Ammon's horn (tissue), 1 donor: ENCODE results near the gene SACM1L.
A peak's percentile ranks its signal among the peaks of the same experiment; 100 is the strongest.

Experiments
- DNase-seq: peaks from one replicate; pipeline ENCODE4 v3.0.0-alpha.2; 2016; ENCODE audit warnings: low spot score

SACM1L gene

GRCh38 chr3:45688882-45689786, at the start of gene SACM1L:
Gene SACM1L, plus strand, starts transcription at chr3:45689396. Its CDS starts 70 bp downstream, at chr3:45689466.
- DNase-seq: peak; percentile 99

- no peak for DNase-seq
Measured at GRCh38 chr3:45640091-45640507, 49.1 kb upstream of the SACM1L start.

- no peak for DNase-seq
Measured at GRCh38 chr3:45640724-45641361, 48.4 kb upstream of the SACM1L start.

- DNase-seq: no peak
Measured at GRCh38 chr3:45641756-45642155, 47.4 kb upstream of the SACM1L start.

GRCh38 chr3:45642731-45643152, 46.5 kb upstream of the SACM1L start:
- no peak for DNase-seq

- DNase-seq: no peak
Measured at GRCh38 chr3:45644063-45644790, 45.0 kb upstream of the SACM1L start.

GRCh38 chr3:45644791-45645201, 44.4 kb upstream of the SACM1L start:
- DNase-seq: no peak

GRCh38 chr3:45646051-45646585, 43.1 kb upstream of the SACM1L start:
- DNase-seq: no peak

- DNase-seq: no peak
Measured at GRCh38 chr3:45647148-45647619, 42.0 kb upstream of the SACM1L start.

GRCh38 chr3:45653205-45653604, 36.0 kb upstream of the SACM1L start:
- no peak for DNase-seq

GRCh38 chr3:45654397-45654944, 34.7 kb upstream of the SACM1L start:
- no peak for DNase-seq

- DNase-seq: no peak
Measured at GRCh38 chr3:45655906-45656305, 33.3 kb upstream of the SACM1L start.

GRCh38 chr3:45656575-45657363, 32.4 kb upstream of the SACM1L start:
- peak; percentile 96 for DNase-seq

- DNase-seq: no peak
Measured at GRCh38 chr3:45657853-45658252, 31.3 kb upstream of the SACM1L start.

GRCh38 chr3:45659661-45660566, 29.3 kb upstream of the SACM1L start:
- DNase-seq: peak; percentile 73

GRCh38 chr3:45660567-45660901, 28.7 kb upstream of the SACM1L start:
- no peak for DNase-seq

GRCh38 chr3:45664578-45664977, 24.6 kb upstream of the SACM1L start:
- DNase-seq: no peak

- peak; percentile 60 for DNase-seq
Measured at GRCh38 chr3:45665101-45665572, 24.1 kb upstream of the SACM1L start.

- DNase-seq: no peak
Measured at GRCh38 chr3:45666757-45667431, 22.3 kb upstream of the SACM1L start.
